GM18868 (cell line): ENCODE measurements around the gene USP54.

Experiments
- ATAC-seq: cut with Tn5 transposase; IDR thresholded peaks from one replicate; pipeline ENCODE4 v1.9.1; 2021; ENCODE audit warnings: mild to moderate bottlenecking, moderate library complexity; ENCODE audit not compliant: unreplicated experiment

Gene USP54

GRCh38 chr10:73480158-73480557 is 111.0 kb downstream of the USP54 start:
- no peak for ATAC-seq

- ATAC-seq = no peak
Measured at GRCh38 chr10:73478636-73479035, 112.5 kb downstream of the USP54 start.

GRCh38 chr10:73471226-73471625 is 119.9 kb downstream of the USP54 start:
- no peak for ATAC-seq

GRCh38 chr10:73469579-73469978 is 121.6 kb downstream of the USP54 start:
- ATAC-seq = no peak

GRCh38 chr10:73467206-73467605 is 123.9 kb downstream of the USP54 start:
- ATAC-seq = no peak

- no peak for ATAC-seq
Measured at GRCh38 chr10:73465978-73466726, 125.0 kb downstream of the USP54 start.

- no peak for ATAC-seq
Measured at GRCh38 chr10:73460897-73461296, 130.2 kb downstream of the USP54 start.

- no peak for ATAC-seq
Measured at GRCh38 chr10:73459683-73460314, 131.3 kb downstream of the USP54 start.

- no peak for ATAC-seq
Measured at GRCh38 chr10:73456187-73456890, 134.8 kb downstream of the USP54 start.

GRCh38 chr10:73449113-73449512 is 142.0 kb downstream of the USP54 start:
- no peak for ATAC-seq

GRCh38 chr10:73448384-73448783 is 142.8 kb downstream of the USP54 start:
- no peak for ATAC-seq
